ENCODE results near the gene TMEFF2.

GRCh38 chr2:191936882-191937405 lies 257.8 kb downstream of the TMEFF2 start:
- TF ChIP-seq JUND (IDR thresholded peaks at IDR 0.05) (no peak), CTCF (IDR thresholded peaks at IDR 0.05) (no peak)
